Lung (tissue), 12 donors: ENCODE results near the gene EHMT2. TPM values are rescaled to one million over a fixed set of nuclear protein-coding genes. Genes with fewer than 3 reads are reported as not detected.

ENCODE experiments used
- ATAC-seq: fragments of 200-7000 bp; cut with Tn5 transposase; one replicate; pipeline ENCODE4 v1.9.1; 2020; ENCODE audit warnings: moderate number of reproducible peaks; ENCODE audit not compliant: insufficient read depth, low FRiP score
- DNase-seq, 3 donors: peaks; one replicate each; pipeline ENCODE4 v3.0.0-alpha.2; 2013 to 2017
- H3K27ac ChIP-seq, 2 donors: one replicate each; pipeline ENCODE4 v1.5.1; 2013; ENCODE audit warnings: mild to moderate bottlenecking in 2 of 2, moderate library complexity in 2 of 2, control low read depth in 1 of 2, inconsistent platforms in 1 of 2, low read depth in 1 of 2, low read length in 1 of 2
- H3K27me3 ChIP-seq, 3 donors: one replicate each; pipeline ENCODE4 v1.5.1; 2013; ENCODE audit warnings: low read length in 2 of 3; ENCODE audit not compliant: control insufficient read depth in 3 of 3, insufficient read depth in 3 of 3
- H3K36me3 ChIP-seq, 4 donors: one replicate each; pipeline ENCODE4 v1.5.1; 2013; ENCODE audit warnings: low read length in 4 of 4, mild to moderate bottlenecking in 1 of 4, moderate library complexity in 1 of 4; ENCODE audit not compliant: control insufficient read depth in 4 of 4, insufficient read depth in 4 of 4
- H3K4me1 ChIP-seq, 5 donors: one replicate each; pipeline ENCODE4 v1.5.1; 2013; ENCODE audit warnings: low read length in 5 of 5, mild to moderate bottlenecking in 2 of 5, moderate library complexity in 1 of 5; ENCODE audit not compliant: control insufficient read depth in 5 of 5, insufficient read depth in 5 of 5
- H3K4me3 ChIP-seq: one replicate; pipeline ENCODE4 v1.5.1; 2013; ENCODE audit warnings: mild to moderate bottlenecking, control low read depth, moderate library complexity
- H3K9ac ChIP-seq, 2 donors: one replicate each; pipeline ENCODE4 v1.5.1; 2013; ENCODE audit warnings: low read length in 2 of 2, control low read depth in 1 of 2; ENCODE audit not compliant: insufficient read depth in 1 of 2
- H3K9me3 ChIP-seq, 4 donors: one replicate each; pipeline ENCODE4 v1.5.1; 2013; ENCODE audit warnings: low read length in 3 of 4, mild to moderate bottlenecking in 1 of 4, moderate library complexity in 1 of 4; ENCODE audit not compliant: control insufficient read depth in 4 of 4, insufficient read depth in 3 of 4
- CTCF ChIP-seq: IDR thresholded peaks from 2 replicates; pipeline ENCODE4 v1.5.1; 2012; ENCODE audit warnings: mild to moderate bottlenecking; ENCODE audit errors: control extremely low read depth, extremely low read depth
- WGBS, 2 donors: extraction: QIAGEN DNeasy Blood & Tissue Kit; methylation state at CpG; one replicate each; pipeline ENCODE4 v1.1.7; 2013; 5-methylcytosine and 5-hydroxymethylcytosine counted together
- polyA plus RNA-seq, 2 donors: library from polyadenylated mRNA; stranded (reverse); fragments of 200-250 nt; gene quantifications; one replicate each; pipeline ENCODE4 v1.2.1, GENCODE V29; 2013
- total RNA-seq, 2 donors: library from RNA; depleted of rRNA in 1 of 2; stranded (reverse); fragments of >200 nt in 1 of 2; gene quantifications; one replicate each; pipeline ENCODE4 v1.2.1, GENCODE V29; 2014 to 2021
- donor health status: control.
- donor health status: control.
- donor health status: Bipolar disorder and iron deficiency.
- donor health status: healthy.
- donor health status: DM: yes; HTN: yes; CAD: no.

EHMT2 gene
- total and polyA plus RNA-seq, 4 donors: 21.2 to 43.4 (median 34.8) TPM

- Histone ChIP-seq H3K4me3 (no peak overlapping the region), H3K27me3 (no peaks in the 10 kb centered on the region), H3K36me3 (no peaks in the 10 kb centered on the region), H3K4me1 (no peaks in the 10 kb centered on the region), H3K9me3 (no peaks in the 10 kb centered on the region), H3K9ac (no peak overlapping the region), H3K27ac (no peak overlapping the region)
- DNase-seq (no peak), ATAC-seq (no peak)
- TF ChIP-seq CTCF: no peak
- WGBS, 2 donors: 77 to 91% methylated on average over 1 of the region's 1 CpG
Measured at GRCh38 chr6:31930962-31931361, 33.5 kb upstream of the EHMT2 start.

DNA sequence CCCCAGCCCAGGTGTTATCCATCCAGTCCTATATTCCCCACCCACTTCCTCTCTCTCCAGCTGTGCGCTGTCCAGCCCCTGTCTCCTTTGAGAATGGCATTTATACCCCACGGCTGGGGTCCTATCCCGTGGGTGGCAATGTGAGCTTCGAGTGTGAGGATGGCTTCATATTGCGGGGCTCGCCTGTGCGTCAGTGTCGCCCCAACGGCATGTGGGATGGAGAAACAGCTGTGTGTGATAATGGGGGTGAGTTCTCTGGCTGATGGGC lies 31.1 kb upstream of the EHMT2 start:
- Histone ChIP-seq H3K9ac (no peak overlapping the region), H3K27me3 (no peaks in the 10 kb centered on the region), H3K4me1 (no peaks in the 10 kb centered on the region), H3K27ac (no peak overlapping the region), H3K4me3 (no peak overlapping the region), H3K9me3 (no peaks in the 10 kb centered on the region), H3K36me3 (no peaks in the 10 kb centered on the region)
- ATAC-seq: no peak
- no peak for DNase-seq
- no peak for TF ChIP-seq CTCF
- 82 to 85% methylated on average over 9 of the region's 9 CpGs for WGBS, 2 donors

DNA sequence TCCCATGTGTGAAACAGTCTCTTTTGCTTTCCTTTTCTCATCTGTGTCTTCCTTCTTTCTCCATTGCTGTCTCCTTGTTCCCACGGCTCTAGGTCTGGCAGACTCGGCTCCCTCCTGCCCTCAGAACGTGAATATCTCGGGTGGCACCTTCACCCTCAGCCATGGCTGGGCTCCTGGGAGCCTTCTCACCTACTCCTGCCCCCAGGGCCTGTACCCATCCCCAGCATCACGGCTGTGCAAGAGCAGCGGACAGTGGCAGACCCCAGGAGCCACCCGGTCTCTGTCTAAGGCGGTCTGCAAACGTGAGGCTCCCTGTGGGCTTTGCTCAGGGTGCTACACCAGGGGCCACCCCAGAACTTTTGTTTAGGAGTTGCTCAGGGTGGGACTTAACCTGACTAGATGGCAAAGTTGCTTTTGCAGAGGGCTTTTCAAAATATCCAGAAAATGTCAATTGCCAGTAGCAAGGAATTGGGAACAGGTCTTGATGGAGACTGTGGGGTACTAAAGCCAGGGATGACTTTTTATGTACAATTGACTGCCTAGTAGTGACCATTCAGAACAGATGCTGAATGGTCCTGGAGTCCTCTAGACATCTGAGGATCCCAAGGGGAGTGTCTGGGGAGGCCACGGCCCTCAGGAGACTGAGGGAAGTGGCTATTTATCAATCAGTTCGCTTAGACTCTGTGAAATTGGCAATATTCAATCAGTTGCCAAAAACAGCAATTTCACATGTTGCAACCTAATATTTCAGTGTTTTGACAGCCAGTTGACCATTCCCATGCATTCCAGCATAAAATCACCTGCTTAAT lies 30.6 kb upstream of the EHMT2 start:
- TF ChIP-seq CTCF: no peak
- H3K27me3 ChIP-seq: no peaks in the 10 kb centered on the region
- H3K4me3 ChIP-seq: peak overlapping the region; percentile 29
- H3K9ac ChIP-seq: no peak overlapping the region
- DNase-seq (no peak), ATAC-seq (no peak)
- WGBS, 2 donors: 70 to 87% methylated on average over 11 of the region's 11 CpGs
- no peaks in the 10 kb centered on the region for H3K36me3 ChIP-seq
- H3K4me1 ChIP-seq: no peaks in the 10 kb centered on the region
- no peaks in the 10 kb centered on the region for H3K9me3 ChIP-seq
- peak overlapping the region in 1 of 2 donors; percentile 81 for H3K27ac ChIP-seq
